ENCODE measurements around the gene DSCAML1.

Gene DSCAML1

GRCh38 chr11:117443266-117444186 is 353.5 kb downstream of the DSCAML1 start:
- no peak for DNase-seq (ENCODE audit: low spot score)

- no peak for DNase-seq (ENCODE audit: low spot score)
These were observed 354.2 kb downstream of the DSCAML1 start for GRCh38 chr11:117442869-117443239.

GRCh38 chr11:117442049-117442868 is 354.8 kb downstream of the DSCAML1 start:
- no peak for DNase-seq (ENCODE audit: low spot score)

- no peak for DNase-seq (ENCODE audit: low spot score)
These were observed 355.7 kb downstream of the DSCAML1 start for GRCh38 chr11:117441146-117441975.

GRCh38 chr11:117440258-117440657 is 356.8 kb downstream of the DSCAML1 start:
- no peak for DNase-seq (ENCODE audit: low spot score)

DNA sequence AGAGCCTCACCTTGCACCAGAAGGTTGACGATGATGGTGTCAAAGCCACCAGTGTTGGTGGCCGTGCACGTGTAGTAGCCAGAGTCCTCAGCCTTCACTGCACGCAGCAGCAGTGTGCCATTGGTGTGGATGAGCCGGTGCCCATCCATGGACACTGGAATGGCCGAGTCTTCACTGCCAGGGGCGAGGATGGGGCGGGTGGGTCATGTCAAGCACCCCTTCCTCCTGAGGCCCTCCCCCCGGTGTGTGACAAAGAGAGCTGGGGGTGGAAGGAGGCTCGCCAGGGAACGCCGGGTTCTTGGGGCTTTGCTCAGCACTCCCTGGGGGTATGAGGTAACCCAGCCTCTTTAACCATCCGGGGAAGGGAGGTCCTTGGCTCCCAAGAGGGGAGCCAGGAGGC is 357.8 kb downstream of the DSCAML1 start:
- DNase-seq (ENCODE audit: low spot score): no peak

DNA sequence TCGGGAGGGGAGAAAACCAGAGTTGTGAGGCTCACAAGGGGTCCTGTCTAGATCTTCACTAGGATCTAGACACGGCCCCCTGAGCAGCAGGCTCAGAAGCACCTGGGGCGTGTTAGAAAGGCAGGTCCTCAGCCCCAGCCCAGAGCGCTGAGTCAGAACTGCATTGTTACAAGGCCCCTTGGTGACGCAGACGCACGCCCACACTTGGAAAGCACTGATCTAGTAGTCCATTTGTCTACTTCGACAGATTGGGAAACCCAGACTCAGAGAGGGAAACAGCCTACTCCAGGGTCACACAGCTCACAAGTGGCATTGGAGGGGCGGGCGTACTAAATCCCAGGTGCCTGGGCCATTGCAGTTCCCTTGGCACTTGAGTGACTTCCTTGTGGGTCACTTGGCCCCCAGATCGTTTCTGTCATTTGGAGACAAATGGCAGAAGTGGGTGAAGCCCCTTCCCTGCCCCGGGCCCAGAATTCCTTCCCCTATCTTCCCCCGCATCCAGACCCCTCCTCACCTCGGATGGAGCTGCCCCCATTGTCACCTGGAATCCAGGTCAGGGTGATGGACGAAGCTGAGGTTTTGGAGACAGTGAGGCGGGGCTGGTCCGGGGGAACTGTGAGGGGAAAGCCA is 358.5 kb downstream of the DSCAML1 start:
- DNase-seq (ENCODE audit: low spot score): no peak

GRCh38 chr11:117437791-117438130 is 359.3 kb downstream of the DSCAML1 start:
- DNase-seq (ENCODE audit: low spot score): no peak

DNA sequence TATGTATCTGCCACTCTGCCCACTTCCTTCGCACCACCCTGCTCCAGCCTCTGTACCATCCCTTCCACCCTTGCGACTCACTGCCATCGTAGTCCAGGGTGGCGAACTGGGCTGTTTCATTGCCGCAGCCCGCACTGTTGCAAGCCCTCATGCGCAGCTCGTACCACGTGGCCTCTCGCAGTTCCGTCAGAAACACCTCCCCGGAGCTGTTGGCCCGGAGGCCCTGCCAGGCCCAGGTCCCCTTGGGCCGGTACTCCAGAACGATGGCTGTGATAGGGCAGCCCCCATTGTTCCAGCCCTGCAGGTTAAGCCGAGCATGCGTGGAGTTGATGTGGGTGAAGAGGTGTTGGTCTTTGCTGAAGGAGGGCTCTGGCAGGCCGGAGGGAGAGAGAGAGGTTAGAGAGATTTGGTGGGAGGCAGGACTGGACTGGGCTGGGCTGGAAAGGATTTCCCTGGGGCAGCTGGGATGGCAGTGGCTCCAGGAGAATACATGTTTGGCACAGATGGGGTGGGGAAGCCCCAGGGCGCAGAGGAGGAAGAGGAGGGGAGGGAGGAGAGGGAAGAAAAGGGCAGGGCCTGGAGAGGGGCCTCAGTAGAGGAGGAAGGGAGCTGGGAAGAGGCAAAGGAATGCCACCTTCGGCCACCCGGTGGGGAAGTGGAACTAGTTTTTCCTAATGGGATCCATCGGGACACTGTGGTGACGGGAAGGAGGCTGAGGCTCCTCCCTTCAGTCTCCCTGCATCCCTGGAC is 359.8 kb downstream of the DSCAML1 start:
- DNase-seq (ENCODE audit: low spot score): no peak

DNA sequence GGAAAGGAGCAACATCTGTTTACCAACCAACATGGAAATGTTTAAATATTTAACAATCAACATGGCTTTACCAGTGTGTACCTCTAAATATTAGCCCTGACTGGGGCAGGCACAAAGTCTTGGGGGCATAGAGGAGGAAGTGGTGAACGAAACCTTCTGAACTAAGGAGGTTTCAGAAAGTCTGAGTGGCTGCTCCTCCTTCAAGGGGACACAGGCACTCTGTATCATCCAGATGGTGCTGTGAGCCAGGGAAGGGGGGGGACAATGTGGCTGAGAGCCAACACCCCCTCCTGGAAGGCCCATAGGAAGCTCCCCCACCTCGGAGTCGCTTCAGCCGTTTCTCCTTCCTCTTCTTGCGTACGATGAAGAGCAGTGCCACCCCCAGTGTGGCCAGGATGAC is 361.7 kb downstream of the DSCAML1 start:
- DNase-seq (ENCODE audit: low spot score): no peak

GRCh38 chr11:117434481-117434880 is 362.5 kb downstream of the DSCAML1 start:
- no peak for DNase-seq (ENCODE audit: low spot score)

- no peak for DNase-seq (ENCODE audit: low spot score)
These were observed 363.3 kb downstream of the DSCAML1 start for GRCh38 chr11:117433717-117434116.

DNA sequence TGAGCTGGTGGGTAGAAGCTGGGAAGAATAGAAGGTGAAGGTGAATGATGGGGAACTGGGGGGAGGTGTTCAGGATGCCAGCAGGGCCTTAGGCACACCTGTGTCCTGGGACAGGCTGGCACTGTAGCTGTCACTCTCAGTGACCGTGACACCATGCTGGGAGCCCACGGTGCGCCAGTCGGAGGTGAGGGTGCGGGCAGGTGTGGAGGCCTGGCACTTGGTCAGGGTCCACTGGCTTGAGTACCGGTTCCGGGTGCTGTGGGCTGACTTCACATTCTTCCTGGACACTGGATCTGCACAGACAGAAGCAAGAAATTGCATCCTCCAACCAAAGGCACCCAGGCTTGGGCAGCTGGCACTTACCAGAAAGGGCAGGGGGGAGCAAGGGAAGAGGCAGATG is 365.6 kb downstream of the DSCAML1 start:
- no peak for DNase-seq (ENCODE audit: low spot score)

DNA sequence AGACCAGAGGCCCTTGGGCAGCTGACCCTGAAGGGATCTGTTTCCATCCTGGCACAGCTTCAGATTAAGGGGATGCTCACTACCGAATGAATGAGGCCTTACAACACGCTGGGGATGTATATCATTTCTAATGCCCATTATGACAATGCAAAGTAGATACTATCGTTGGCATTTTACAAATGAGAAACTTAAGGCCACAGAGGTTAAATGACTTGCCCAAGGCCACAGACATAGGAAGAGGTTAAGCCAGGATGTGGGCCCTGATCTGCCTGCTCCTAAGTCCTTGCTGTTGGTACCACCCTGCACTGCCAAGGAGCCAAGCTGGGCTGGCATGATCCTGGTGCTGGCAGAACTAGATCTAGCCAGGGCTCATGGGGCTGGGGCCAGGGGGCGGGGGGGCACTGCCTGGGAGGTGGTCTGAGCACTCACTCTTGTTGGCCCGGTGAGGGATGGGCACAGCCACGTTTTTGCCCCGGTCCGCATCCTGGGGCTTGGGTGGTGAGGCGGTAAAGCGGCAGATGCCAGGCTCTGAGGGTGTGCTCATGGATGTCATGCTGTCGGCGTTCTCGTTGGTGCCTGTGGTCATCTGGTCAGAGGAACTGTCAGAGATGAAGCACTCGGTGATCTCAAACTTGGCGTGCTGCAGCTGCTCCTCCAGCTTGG is 366.6 kb downstream of the DSCAML1 start:
- DNase-seq (ENCODE audit: low spot score): no peak

DNA sequence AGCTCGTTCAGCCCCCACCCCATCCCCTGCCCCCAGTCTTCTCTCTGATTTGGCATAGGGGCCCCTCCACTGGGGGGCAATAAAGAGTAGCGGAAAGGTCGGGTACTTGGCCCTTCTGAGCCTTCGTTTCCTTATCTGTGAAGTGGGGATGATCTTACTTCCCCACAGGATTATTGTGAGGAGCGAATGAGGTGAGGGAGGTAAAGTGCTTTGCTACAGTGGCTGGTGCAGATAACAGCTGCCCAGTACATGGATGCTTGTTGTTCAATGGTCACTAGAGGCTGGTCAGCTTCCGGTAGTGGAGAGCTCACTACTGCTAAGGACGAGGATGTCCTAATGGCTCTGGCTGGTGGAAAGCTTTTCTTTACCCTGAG is 368.2 kb downstream of the DSCAML1 start:
- no peak for DNase-seq (ENCODE audit: low spot score)

- no peak for DNase-seq (ENCODE audit: low spot score)
These were observed 368.7 kb downstream of the DSCAML1 start for GRCh38 chr11:117428186-117428855.

DNA sequence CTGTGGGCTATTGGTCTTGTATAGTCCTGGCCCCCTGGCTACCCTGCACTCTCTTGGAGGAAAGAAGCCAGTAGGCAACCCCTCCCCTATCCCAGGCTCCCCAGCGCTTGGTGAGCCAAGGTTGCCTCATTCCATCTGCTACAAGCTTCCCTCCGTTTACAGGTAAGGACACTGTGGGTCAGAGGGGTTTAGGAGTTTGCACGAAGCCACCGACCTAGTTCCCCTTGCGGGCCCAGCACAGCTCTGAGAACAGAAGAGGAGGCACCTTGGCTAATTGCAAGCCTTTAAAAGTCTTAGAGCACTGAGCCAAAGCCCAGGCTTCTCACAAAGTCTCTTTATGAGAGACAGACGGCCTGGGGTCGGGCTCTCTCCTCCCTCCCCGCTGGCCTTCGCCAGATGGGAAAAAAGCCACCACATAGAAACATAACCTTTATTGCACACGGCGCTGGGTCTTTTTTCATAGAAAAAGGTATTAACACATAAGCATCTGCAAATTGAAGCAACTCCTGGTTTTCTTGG is 369.6 kb downstream of the DSCAML1 start:
- no peak for DNase-seq (ENCODE audit: low spot score)

DNA sequence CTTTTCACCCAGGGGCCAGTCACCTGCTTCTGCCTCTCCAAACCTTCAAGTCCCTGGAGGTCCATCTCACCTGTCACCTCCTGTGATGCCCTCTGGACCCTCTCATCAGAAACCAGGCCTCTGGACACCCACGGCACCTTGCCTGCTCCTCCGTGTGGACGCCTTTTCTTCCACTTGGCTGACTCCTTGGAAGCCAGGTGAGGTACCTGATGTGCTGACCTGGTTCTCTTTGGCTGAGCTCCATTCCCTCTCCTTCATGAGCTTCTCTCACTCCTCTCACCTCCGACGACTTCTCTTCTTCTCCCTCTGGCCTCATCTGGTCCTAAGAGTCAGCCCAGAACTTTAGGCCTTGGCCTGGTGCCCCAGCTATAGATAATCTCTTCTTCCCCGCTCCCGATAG is 370.1 kb downstream of the DSCAML1 start:
- DNase-seq (ENCODE audit: low spot score): no peak

DNA sequence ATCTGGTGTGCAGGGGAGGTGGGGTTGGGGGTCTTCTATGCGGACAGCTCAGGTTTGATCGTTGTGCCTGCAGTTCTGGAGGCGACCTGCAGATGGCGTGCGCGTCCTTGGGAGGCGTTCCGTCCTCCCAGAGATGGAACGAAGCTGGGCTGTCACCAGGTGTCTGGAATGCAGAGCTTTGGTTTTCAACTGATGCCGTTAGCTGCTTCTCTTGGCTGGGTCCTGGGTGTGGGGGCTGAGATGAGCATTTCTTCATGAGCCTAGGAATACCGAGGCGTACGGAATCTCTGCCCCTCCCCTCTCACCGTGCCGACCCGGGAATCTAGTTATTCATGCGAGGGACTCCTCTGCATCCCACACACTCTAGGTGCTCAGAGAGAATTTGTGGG is 370.7 kb downstream of the DSCAML1 start:
- peak; percentile 59 for DNase-seq (ENCODE audit: low spot score)

All from hematopoietic multipotent progenitor cell treated with erythropoietin and hydrocortisone succinate and interleukin-3 and kit ligand, for 15 days (in vitro differentiated cells).